Sigmoid colon (tissue), 7 donors: ENCODE measurements around the gene CDAN1. TPM values are rescaled to one million over a fixed set of nuclear protein-coding genes. Genes with fewer than 3 reads are reported as not detected.

Source experiments
- DNase-seq: peaks from one replicate; pipeline ENCODE4 v3.0.0-alpha.2; 2019
- H3K27ac ChIP-seq, 4 donors: fragments of 200-600 bp; sonication (generic); one replicate each; pipeline ENCODE4 v1.5.1; 2016 to 2019; ENCODE audit warnings: mild to moderate bottlenecking in 1 of 4
- H3K27me3 ChIP-seq, 3 donors: fragments of 200-600 bp; sonication (generic); one replicate each; pipeline ENCODE4 v1.5.1; 2019; ENCODE audit warnings: mild to moderate bottlenecking in 1 of 3
- H3K36me3 ChIP-seq, 4 donors: fragments of 200-600 bp; sonication (generic); one replicate each; pipeline ENCODE4 v1.5.1; 2016 to 2019
- H3K4me1 ChIP-seq, 4 donors: fragments of 200-600 bp; sonication (generic); one replicate each; pipeline ENCODE4 v1.5.1; 2017 to 2019
- H3K4me3 ChIP-seq, 4 donors: fragments of 200-600 bp; sonication (generic); one replicate each; pipeline ENCODE4 v1.5.1; 2017 to 2019; ENCODE audit warnings: mild to moderate bottlenecking in 2 of 4, moderate library complexity in 1 of 4
- H3K9me3 ChIP-seq, 4 donors: fragments of 200-600 bp in 3 of 4; sonication (generic) in 3 of 4; one replicate each; pipeline versions ENCODE4 v1.5.1 to v1.6.1; 2013 to 2019
- EP300 ChIP-seq, 4 donors: sonication (generic); formaldehyde crosslinking; IDR thresholded peaks; one replicate each; pipeline ENCODE4 v1.6.1; 2017; ENCODE audit warnings: antibody characterized with exemption in 4 of 4
- POLR2A ChIP-seq, 2 donors: fragments of 450-650 bp; IDR thresholded peaks; one replicate each; pipeline ENCODE4 v1.6.1; 2016; ENCODE audit warnings: antibody characterized with exemption in 2 of 2, mild to moderate bottlenecking in 2 of 2, moderate library complexity in 2 of 2
- POLR2AphosphoS5 ChIP-seq, 4 donors: sonication (generic); formaldehyde crosslinking; IDR thresholded peaks; one replicate each; pipeline ENCODE4 v1.6.1; 2017; ENCODE audit warnings: antibody characterized with exemption in 4 of 4
- WGBS, 2 donors: extraction: QIAGEN DNeasy Blood & Tissue Kit; methylation state at CpG; one replicate each; pipeline ENCODE4 v1.1.7; 2013; 5-methylcytosine and 5-hydroxymethylcytosine counted together
- intact Hi-C: fragments of 100-400 bp; cut with DNase I; formaldehyde crosslinking; loops from one replicate; pipeline ENCODE4 v1.15.1; 2023
- polyA plus RNA-seq, 3 donors: library from polyadenylated mRNA; stranded (reverse); fragments of 200-250 nt; gene quantifications; one replicate each; pipeline ENCODE4 v1.2.3, GENCODE V29; 2013
- total RNA-seq, 4 donors: library from RNA; depleted of rRNA; stranded (reverse); fragments of >200 nt; gene quantifications; one replicate each; pipeline ENCODE4 v1.1.0, GENCODE V29; 2016
- TF ChIP-seq, protein P1 (sequence below), 4 experiments: fragments of 450-650 bp in 3 of 4; fragments of 200-600 bp in 1 of 4; IDR thresholded peaks; one replicate each; pipeline ENCODE4 v1.5.1; 2016 to 2019; ENCODE audit warnings: antibody characterized with exemption in 4 of 4, mild to moderate bottlenecking in 3 of 4, moderate library complexity in 2 of 4
- donor health status: healthy with polysubstance abuse.
- donor health status: Bipolar disorder and iron deficiency.
- donor health status: healthy.

CDAN1 gene
- total and polyA plus RNA-seq, 7 donors: 1.2 to 11.4 (median 8.0) TPM

DNA sequence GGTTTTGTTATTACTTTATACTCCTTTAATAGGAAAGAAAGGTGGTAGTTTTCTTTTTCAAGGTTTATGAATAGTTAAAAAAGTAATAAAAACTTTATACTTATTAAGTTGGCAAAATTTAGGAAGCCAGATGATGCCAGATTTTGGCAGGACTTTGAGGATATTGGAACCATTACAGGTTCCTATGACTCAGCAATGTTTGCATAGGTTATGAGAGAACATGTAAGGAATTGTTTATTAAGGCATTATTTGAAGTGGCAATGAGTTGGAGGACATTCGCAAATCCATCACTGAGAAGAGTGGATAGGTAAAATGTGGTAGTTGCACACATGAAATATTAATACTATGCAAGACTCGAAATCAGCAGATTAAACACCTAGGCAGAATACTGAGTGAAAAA is 29.9 kb downstream of the CDAN1 start:
- DNase-seq: no peak
- Histone ChIP-seq H3K36me3 (peaks cover 0 to 37% (median 2%) of the 10 kb centered on the region in 4 donors), H3K9me3 (no peaks in the 10 kb centered on the region), H3K4me1 (peaks cover 0 to 22% (median 15%) of the 10 kb centered on the region in 4 donors), H3K27me3 (no peaks in the 10 kb centered on the region), H3K27ac (peak overlapping the region in 1 of 4 donors; percentile 27), H3K4me3 (no peak overlapping the region)
- TF ChIP-seq EP300 (IDR thresholded peaks at IDR 0.05): no peak
- TF ChIP-seq, protein P1, sequence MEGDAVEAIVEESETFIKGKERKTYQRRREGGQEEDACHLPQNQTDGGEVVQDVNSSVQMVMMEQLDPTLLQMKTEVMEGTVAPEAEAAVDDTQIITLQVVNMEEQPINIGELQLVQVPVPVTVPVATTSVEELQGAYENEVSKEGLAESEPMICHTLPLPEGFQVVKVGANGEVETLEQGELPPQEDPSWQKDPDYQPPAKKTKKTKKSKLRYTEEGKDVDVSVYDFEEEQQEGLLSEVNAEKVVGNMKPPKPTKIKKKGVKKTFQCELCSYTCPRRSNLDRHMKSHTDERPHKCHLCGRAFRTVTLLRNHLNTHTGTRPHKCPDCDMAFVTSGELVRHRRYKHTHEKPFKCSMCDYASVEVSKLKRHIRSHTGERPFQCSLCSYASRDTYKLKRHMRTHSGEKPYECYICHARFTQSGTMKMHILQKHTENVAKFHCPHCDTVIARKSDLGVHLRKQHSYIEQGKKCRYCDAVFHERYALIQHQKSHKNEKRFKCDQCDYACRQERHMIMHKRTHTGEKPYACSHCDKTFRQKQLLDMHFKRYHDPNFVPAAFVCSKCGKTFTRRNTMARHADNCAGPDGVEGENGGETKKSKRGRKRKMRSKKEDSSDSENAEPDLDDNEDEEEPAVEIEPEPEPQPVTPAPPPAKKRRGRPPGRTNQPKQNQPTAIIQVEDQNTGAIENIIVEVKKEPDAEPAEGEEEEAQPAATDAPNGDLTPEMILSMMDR (IDR thresholded peaks at IDR 0.05): no peak
- TF ChIP-seq POLR2A (IDR thresholded peaks at IDR 0.05): no peak
- TF ChIP-seq POLR2AphosphoS5 (IDR thresholded peaks at IDR 0.05): no peak
- WGBS, 2 donors: 71 to 89% methylated on average over 2 of the region's 2 CpGs
- intact Hi-C loops: no loop called here

DNA sequence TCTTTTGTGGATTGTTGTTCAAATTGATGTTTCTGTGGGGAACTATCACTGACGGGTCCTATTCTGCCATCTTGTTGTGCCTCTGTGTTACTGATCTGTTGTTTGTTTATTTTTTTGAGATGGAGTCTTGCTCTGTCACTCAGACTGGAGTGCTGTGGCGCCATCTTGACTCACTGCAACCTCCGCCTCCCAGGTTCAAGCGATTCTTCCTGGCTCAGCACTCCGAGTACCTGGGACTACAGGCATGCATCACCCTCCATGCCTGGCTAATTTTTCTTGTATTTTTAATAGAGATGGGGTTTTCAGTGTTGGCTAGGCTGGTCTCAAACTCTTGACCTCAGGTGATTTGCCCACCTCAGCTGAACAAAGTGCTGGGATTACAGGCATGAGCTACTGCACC is 31.6 kb downstream of the CDAN1 start:
- WGBS, 2 donors: 97% methylated on average over 5 of the region's 5 CpGs
- intact Hi-C loops: loop anchor here (2.0 kb wide), 1 partner anchor 221 kb away; no protein-coding TSS in a partner anchor
- no peaks in the 10 kb centered on the region for H3K27me3 ChIP-seq
- H3K9me3 ChIP-seq: no peaks in the 10 kb centered on the region
- TF ChIP-seq POLR2AphosphoS5 (IDR thresholded peaks at IDR 0.05) (no peak), POLR2A (IDR thresholded peaks at IDR 0.05) (no peak), EP300 (IDR thresholded peaks at IDR 0.05) (no peak)
- TF ChIP-seq, protein P1 (IDR thresholded peaks at IDR 0.05): no peak
- DNase-seq: no peak
- no peak overlapping the region for H3K4me3 ChIP-seq
- H3K4me1 ChIP-seq: peaks cover 0 to 22% (median 15%) of the 10 kb centered on the region in 4 donors
- no peak overlapping the region for H3K27ac ChIP-seq
- H3K36me3 ChIP-seq: peaks cover 0 to 47% (median 4%) of the 10 kb centered on the region in 4 donors

DNA sequence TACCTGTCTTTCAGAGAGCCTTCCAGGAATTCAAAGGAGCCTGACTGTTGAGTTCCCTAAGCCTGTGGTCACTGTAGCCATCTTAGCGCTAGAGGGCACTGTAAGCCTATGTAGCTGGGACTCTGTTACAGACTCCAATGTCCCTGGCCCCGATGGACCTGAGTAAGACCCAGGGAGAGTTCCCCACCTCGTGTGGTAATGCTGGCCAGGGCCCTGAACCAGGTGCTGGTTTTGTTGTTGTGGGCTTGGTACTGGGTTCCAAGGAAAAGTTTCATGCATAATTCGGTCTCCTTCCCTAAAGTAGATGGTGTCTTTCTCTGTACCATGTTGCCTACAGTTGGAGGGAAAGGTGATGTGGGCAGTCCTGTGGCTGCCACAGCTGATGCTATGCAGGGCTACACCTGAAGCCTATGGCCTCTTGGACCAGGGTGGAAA is 32.4 kb downstream of the CDAN1 start:
- no peaks in the 10 kb centered on the region for H3K9me3 ChIP-seq
- WGBS, 2 donors: 29 to 33% methylated on average over 4 of the region's 4 CpGs
- H3K27me3 ChIP-seq: no peaks in the 10 kb centered on the region
- no peak overlapping the region for H3K4me3 ChIP-seq
- H3K36me3 ChIP-seq: peaks cover 0 to 55% (median 3%) of the 10 kb centered on the region in 4 donors
- intact Hi-C loops: loop anchor here (2.0 kb wide), 1 partner anchor 222 kb away; no protein-coding TSS in a partner anchor
- no peak overlapping the region for H3K27ac ChIP-seq
- peaks cover 0 to 22% (median 15%) of the 10 kb centered on the region in 4 donors for H3K4me1 ChIP-seq
- no peak for DNase-seq
- TF ChIP-seq, protein P1 (IDR thresholded peaks at IDR 0.05): peak; percentile 35 to 74 (median 56)
- TF ChIP-seq POLR2A (IDR thresholded peaks at IDR 0.05): no peak

DNA sequence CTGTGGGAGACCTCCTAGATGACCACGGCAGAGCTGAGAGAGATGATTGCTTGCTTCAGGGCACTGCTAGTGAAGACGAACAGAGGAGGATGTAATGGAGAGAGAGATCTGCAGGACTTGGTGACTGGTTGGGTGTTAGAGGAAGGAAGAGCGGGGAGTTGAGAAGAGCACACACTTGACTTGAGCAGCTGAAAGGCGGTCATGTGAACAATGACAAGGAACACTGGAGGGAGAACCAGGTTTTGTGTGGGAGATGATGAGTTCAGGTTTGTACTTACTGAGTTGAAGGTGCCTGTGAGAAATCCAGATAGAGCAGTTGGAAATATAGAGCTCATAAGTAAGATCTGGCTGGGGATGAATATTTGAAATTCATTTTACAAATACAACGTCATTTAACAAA is 40.3 kb downstream of the CDAN1 start:
- H3K27me3 ChIP-seq: no peaks in the 10 kb centered on the region
- no peak overlapping the region for H3K4me3 ChIP-seq
- DNase-seq: no peak
- H3K36me3 ChIP-seq: peaks cover 32 to 98% (median 47%) of the 10 kb centered on the region in 4 donors
- TF ChIP-seq EP300 (IDR thresholded peaks at IDR 0.05) (no peak), POLR2AphosphoS5 (IDR thresholded peaks at IDR 0.05) (no peak), POLR2A (IDR thresholded peaks at IDR 0.05) (no peak)
- TF ChIP-seq, protein P1 (IDR thresholded peaks at IDR 0.05): no peak
- intact Hi-C loops: no loop called here
- H3K27ac ChIP-seq: no peak overlapping the region
- H3K9me3 ChIP-seq: no peaks in the 10 kb centered on the region
- 89 to 91% methylated on average over 5 of the region's 5 CpGs for WGBS, 2 donors
- H3K4me1 ChIP-seq: no peaks in the 10 kb centered on the region

DNA sequence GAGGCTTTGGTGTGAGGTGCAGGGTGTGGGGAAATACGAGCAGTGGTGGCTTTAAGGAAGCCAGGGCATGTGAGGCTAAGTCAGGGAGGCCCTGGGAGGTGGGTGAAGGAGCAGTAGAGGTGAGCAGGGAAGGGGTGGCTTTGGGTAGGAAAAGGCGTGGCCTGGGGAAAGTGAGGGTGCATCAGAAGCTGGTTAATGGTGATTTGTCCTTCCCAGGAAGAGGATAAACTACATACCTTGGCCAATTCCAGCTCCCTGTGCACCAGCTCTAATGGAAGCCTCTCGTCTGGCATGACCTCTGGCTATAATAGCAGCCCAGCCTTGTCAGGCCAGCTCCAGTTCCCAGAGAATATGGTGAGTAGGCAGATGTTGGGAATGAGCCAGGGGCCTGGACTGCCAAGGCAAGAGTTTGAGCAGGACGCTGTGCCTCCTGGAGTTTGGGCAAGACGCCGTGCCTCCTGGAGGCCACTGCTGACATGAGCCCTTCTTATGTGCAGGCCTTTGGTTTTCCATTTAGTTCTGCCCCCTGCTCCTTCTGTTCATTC is 41.3 kb downstream of the CDAN1 start:
- DNase-seq: no peak
- Histone ChIP-seq H3K9me3 (no peaks in the 10 kb centered on the region), H3K27ac (peak overlapping the region in 1 of 4 donors; percentile 12), H3K27me3 (no peaks in the 10 kb centered on the region), H3K4me3 (no peak overlapping the region), H3K4me1 (no peaks in the 10 kb centered on the region), H3K36me3 (peaks cover 32 to 98% (median 47%) of the 10 kb centered on the region in 4 donors)
- TF ChIP-seq POLR2AphosphoS5 (IDR thresholded peaks at IDR 0.05) (no peak), POLR2A (IDR thresholded peaks at IDR 0.05) (no peak), EP300 (IDR thresholded peaks at IDR 0.05) (no peak)
- TF ChIP-seq, protein P1 (IDR thresholded peaks at IDR 0.05): no peak
- WGBS, 2 donors: 90 to 91% methylated on average over 6 of the region's 6 CpGs
- intact Hi-C loops: no loop called here
